ENCODE data around the gene DIP2A.

- TF ChIP-seq CTCF (optimal IDR thresholded peaks at IDR 0.05 in 1 of 3, IDR thresholded peaks at IDR 0.05 in 1 of 3, conservative IDR thresholded peaks at IDR 0.05 in 1 of 3; ENCODE audit: extremely low read depth in 1 of 3, insufficient read depth in 2 of 3, low read length in 3 of 3) (no peak), EZH2 (IDR thresholded peaks at IDR 0.05; ENCODE audit: low read length) (no peak)
Measured at GRCh38 chr21:46418265-46418946, 40.3 kb upstream of the DIP2A start.

All from keratinocyte (primary cell).